ENCODE measurements around the gene CD300LD.

GRCh38 chr17:74547264-74547663 is 44.8 kb downstream of the CD300LD start:
- TF ChIP-seq MAFK (IDR thresholded peaks at IDR 0.05; ENCODE audit: low read depth, low read length), result no peak
- no peak for TF ChIP-seq CTCF (IDR thresholded peaks at IDR 0.05; ENCODE audit: control extremely low read depth in 1 of 3, insufficient read depth in 1 of 3, low read depth in 1 of 3, low read length in 3 of 3)
- TF ChIP-seq EGR1 (IDR thresholded peaks at IDR 0.05; ENCODE audit: borderline replicate concordance, low read depth, low read length), result no peak
- TF ChIP-seq EP300 (IDR thresholded peaks at IDR 0.05; ENCODE audit: borderline replicate concordance in 1 of 2, low read depth in 2 of 2, low read length in 2 of 2), result no peak
- no peak for TF ChIP-seq RNF2 (IDR thresholded peaks at IDR 0.05; ENCODE audit: borderline replicate concordance, low read depth, low read length, missing control alignments, poor library complexity, severe bottlenecking)

Measured in H1 (cell line).